IMR-90 (cell line): ENCODE data around the gene VNN1. TPM values are rescaled to one million over a fixed set of nuclear protein-coding genes. Genes with fewer than 3 reads are reported as not detected.
A peak's percentile ranks its signal among the peaks of the same experiment; 100 is the strongest.
"Not testable (repeated sequence)": the region's sequence is repeated elsewhere in the genome, so short reads cannot be mapped to it uniquely, and the experiment has no call there.

ENCODE experiments used
- ATAC-seq: fragments of 200-7000 bp; cut with Tn5 transposase; 2 replicates; pipeline ENCODE4 v1.9.1; 2020; ENCODE audit warnings: low read depth, mild to moderate bottlenecking, moderate library complexity
- BruUV-seq: library from RNA; stranded (reverse); fragments of 400-500 nt; replicated peaks from 2 replicates; lab custom pipeline; 2021; lab: Mats Ljungman, UMichigan
- CTCF ChIA-PET: fragments of 300-600 bp; formaldehyde crosslinking; extraction: SDS; loops from one replicate; lab custom pipeline; 2021; ENCODE audit warnings: antibody characterized with exemption; lab: Yijun Ruan, JAX
- POLR2A ChIA-PET: fragments of 300-600 bp; sonication (Branson Sonifier 250); formaldehyde crosslinking; loops from one replicate; lab custom pipeline; 2022; ENCODE audit warnings: antibody characterized with exemption; ENCODE audit not compliant: unreplicated experiment; lab: Charles Lee
- DNase-seq: peaks from one replicate; pipeline ENCODE4 v3.0.0; 2013
- H2AFZ ChIP-seq: replicated peaks from 2 replicates; pipeline ENCODE3; 2013; ENCODE audit warnings: low read length, mild to moderate bottlenecking; ENCODE audit not compliant: poor library complexity
- H2AK5ac ChIP-seq: 2 replicates; pipeline ENCODE4 v1.6.1; 2013; ENCODE audit warnings: low read depth, low read length, inconsistent platforms
- H2AK9ac ChIP-seq: replicated peaks from 2 replicates; pipeline ENCODE3; 2013; ENCODE audit warnings: mild to moderate bottlenecking, low read depth, low read length, moderate library complexity; ENCODE audit not compliant: poor library complexity
- H2BK120ac ChIP-seq: 2 replicates; pipeline ENCODE4 v1.6.1; 2013; ENCODE audit warnings: low read depth, low read length, inconsistent platforms
- H2BK15ac ChIP-seq: 3 replicates; pipeline ENCODE4 v1.6.1; 2013; ENCODE audit warnings: low read depth, low read length, inconsistent platforms
- H2BK20ac ChIP-seq: 2 replicates; pipeline ENCODE4 v1.6.1; 2013; ENCODE audit warnings: low read depth, mild to moderate bottlenecking, inconsistent platforms, low read length, moderate library complexity
- H2BK5ac ChIP-seq: 2 replicates; pipeline ENCODE4 v1.6.1; 2013; ENCODE audit warnings: mild to moderate bottlenecking, low read depth, low read length, inconsistent platforms; ENCODE audit not compliant: poor library complexity, severe bottlenecking
- H3K14ac ChIP-seq: replicated peaks from 2 replicates; pipeline ENCODE4 v1.6.1; 2013; ENCODE audit warnings: low read depth, low read length, inconsistent platforms
- H3K18ac ChIP-seq: 2 replicates; pipeline ENCODE4 v1.6.1; 2013; ENCODE audit warnings: low read depth, low read length, control low read depth
- H3K23ac ChIP-seq: 2 replicates; pipeline ENCODE4 v1.6.1; 2013; ENCODE audit warnings: low read depth, low read length, inconsistent platforms
- H3K27ac ChIP-seq: 2 replicates; pipeline ENCODE4 v1.5.1; 2013; ENCODE audit warnings: mild to moderate bottlenecking, control low read depth, low read length; ENCODE audit not compliant: insufficient read depth
- H3K27me3 ChIP-seq: 2 replicates; pipeline ENCODE4 v1.6.1; 2013; ENCODE audit warnings: low read length; ENCODE audit not compliant: control insufficient read depth, insufficient read depth
- H3K36me3 ChIP-seq: 2 replicates; pipeline ENCODE4 v1.6.1; 2013; ENCODE audit warnings: low read length, mixed read lengths; ENCODE audit not compliant: control insufficient read depth, insufficient read depth
- H3K4ac ChIP-seq: 2 replicates; pipeline ENCODE4 v1.6.1; 2013; ENCODE audit warnings: low read depth, low read length, inconsistent platforms
- H3K4me1 ChIP-seq: 2 replicates; pipeline ENCODE4 v1.6.1; 2013; ENCODE audit warnings: low read length, mixed read lengths; ENCODE audit not compliant: control insufficient read depth, insufficient read depth
- H3K4me2 ChIP-seq: 2 replicates; pipeline ENCODE4 v1.6.1; 2013; ENCODE audit warnings: low read depth, mild to moderate bottlenecking, control low read depth, low read length, moderate library complexity
- H3K4me3 ChIP-seq: 2 replicates; pipeline ENCODE4 v1.5.1; 2013; ENCODE audit warnings: low read depth, mild to moderate bottlenecking, control low read depth, low read length, moderate library complexity; ENCODE audit not compliant: insufficient read depth
- H3K56ac ChIP-seq: 2 replicates; pipeline ENCODE4 v1.6.1; 2013; ENCODE audit warnings: low read length, inconsistent platforms; ENCODE audit not compliant: insufficient read depth; ENCODE audit errors: extremely low read depth
- H3K79me1 ChIP-seq, 2 experiments: 2 replicates each; pipeline ENCODE4 v1.6.1; 2013; ENCODE audit warnings: low read length in 2 of 2, inconsistent platforms in 1 of 2, low read depth in 1 of 2
- H3K9ac ChIP-seq: 2 replicates; pipeline ENCODE4 v1.6.1; 2013; ENCODE audit warnings: low read depth, low read length, control low read depth
- H3K9me1 ChIP-seq: 2 replicates; pipeline ENCODE4 v1.6.1; 2013; ENCODE audit warnings: low read length, inconsistent platforms; ENCODE audit not compliant: insufficient read depth
- H3K9me3 ChIP-seq: 2 replicates; pipeline ENCODE4 v1.6.1; 2013; ENCODE audit warnings: low read length; ENCODE audit not compliant: control insufficient read depth, insufficient read depth
- H4K20me1 ChIP-seq: 2 replicates; pipeline ENCODE4 v1.6.1; 2013; ENCODE audit warnings: low read length, inconsistent platforms; ENCODE audit not compliant: insufficient read depth
- H4K5ac ChIP-seq: 2 replicates; pipeline ENCODE4 v1.6.1; 2013; ENCODE audit warnings: mild to moderate bottlenecking, low read depth, low read length, control low read depth
- H4K8ac ChIP-seq, 2 experiments: 2 replicates each; pipeline ENCODE4 v1.6.1; 2013; ENCODE audit warnings: low read depth in 2 of 2, low read length in 2 of 2, control low read depth in 1 of 2, inconsistent platforms in 1 of 2
- H4K91ac ChIP-seq: 2 replicates; pipeline ENCODE4 v1.6.1; 2013; ENCODE audit warnings: low read depth, low read length, inconsistent platforms; ENCODE audit not compliant: insufficient read depth
- dilution Hi-C: fragments of 300-500 bp; cut with HindIII; formaldehyde crosslinking; loops from one replicate; pipeline ENCODE4 v1.14.3; 2018; ENCODE audit warnings: low sequenced_read_pairs; ENCODE audit not compliant: unreplicated experiment
- in situ Hi-C: fragments of 300-500 bp; cut with MboI; formaldehyde crosslinking; loops from 3 replicates; pipeline ENCODE4 v1.14.3; 2019; ENCODE audit warnings: low sequenced_read_pairs, inconsistent platforms, mixed read lengths
- intact Hi-C: fragments of 100-400 bp; cut with micrococcal nuclease; formaldehyde crosslinking; loops from 2 replicates; pipeline ENCODE4 v1.10.0; 2022
- polyA plus RNA-seq, 3 experiments: library from polyadenylated mRNA; depleted of rRNA; stranded (reverse); fragments of >200 nt; gene quantifications; 2 replicates each; pipeline ENCODE4 v1.2.3, GENCODE V29; 2012; ENCODE audit warnings: low replicate concordance in 1 of 3
- total RNA-seq: library from RNA; depleted of rRNA; stranded (reverse); fragments of >200 nt; gene quantifications from 2 replicates; pipeline ENCODE4 v1.2.3, GENCODE V29; 2012

The VNN1 gene
- total and polyA plus RNA-seq, 2 of the 4 experiments (the other 2 are of a cell fraction), result 0.07 TPM; not detected in 1

DNA sequence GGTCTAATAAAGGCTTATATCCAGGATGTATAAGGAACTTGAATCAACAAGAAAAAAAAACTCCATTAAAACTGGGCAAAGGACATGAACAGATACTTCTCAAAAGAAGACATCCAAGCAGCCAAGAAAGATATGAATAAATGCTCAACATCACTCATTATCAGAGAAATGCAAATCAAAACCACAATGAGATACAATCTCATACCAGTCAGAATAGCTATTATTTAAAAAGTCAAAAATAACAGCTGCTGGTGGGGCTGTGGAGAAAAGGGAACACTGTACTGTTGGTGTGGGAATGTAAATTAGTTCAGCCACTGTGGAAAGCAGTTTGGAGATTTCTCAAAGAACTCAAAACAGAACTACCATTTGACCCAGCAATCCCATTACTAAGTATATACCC, 34.8 kb downstream of the VNN1 start:
- H2BK15ac ChIP-seq, H2AK9ac ChIP-seq, H4K5ac ChIP-seq, H3K9ac ChIP-seq, in situ Hi-C loops, H2BK5ac ChIP-seq, H3K79me1 ChIP-seq, DNase-seq, H2BK20ac ChIP-seq, H2AFZ ChIP-seq, H3K14ac ChIP-seq, H3K27ac ChIP-seq, H3K36me3 ChIP-seq, H3K4me2 ChIP-seq, H4K8ac ChIP-seq, H2BK120ac ChIP-seq, H3K4ac ChIP-seq, H3K4me3 ChIP-seq, BruUV-seq, H3K9me1 ChIP-seq, H4K20me1 ChIP-seq, H3K4me1 ChIP-seq, H3K23ac ChIP-seq, dilution Hi-C loops, H3K18ac ChIP-seq, H4K91ac ChIP-seq, H3K9me3 ChIP-seq, intact Hi-C loops, POLR2A ChIA-PET, H3K27me3 ChIP-seq, H2AK5ac ChIP-seq, H3K56ac ChIP-seq: not testable (repeated sequence)
- ATAC-seq, result peak; percentile 94
- CTCF ChIA-PET, result interaction anchor here (0.5 kb wide), 1 partner anchor 9 kb away, joined by 4 read pairs; no protein-coding TSS in a partner anchor
